Fibroblast of lung (primary cell): ENCODE results near the gene CARD14. TPM values are rescaled to one million over a fixed set of nuclear protein-coding genes. Genes with fewer than 3 reads are reported as not detected.

ENCODE experiments used
- DNase-seq, 2 donors: peaks; one replicate each; pipeline versions ENCODE4 v3.0.0 to v3.0.0-alpha.2; 2010; ENCODE audit warnings: low read depth in 2 of 2
- H2AFZ ChIP-seq: 2 replicates; pipeline ENCODE4 v1.5.1; 2012; ENCODE audit warnings: low read length, control low read depth, inconsistent platforms
- H3K27ac ChIP-seq: 2 replicates; pipeline ENCODE4 v1.5.1; 2011; ENCODE audit warnings: low read length, control low read depth; ENCODE audit not compliant: insufficient read depth
- H3K27me3 ChIP-seq: 2 replicates; pipeline ENCODE4 v1.5.1; 2011; ENCODE audit warnings: mild to moderate bottlenecking, low read length; ENCODE audit not compliant: control insufficient read depth, insufficient read depth
- H3K36me3 ChIP-seq: 2 replicates; pipeline ENCODE4 v1.5.1; 2011; ENCODE audit warnings: low read length; ENCODE audit not compliant: control insufficient read depth, insufficient read depth
- H3K4me1 ChIP-seq: 2 replicates; pipeline ENCODE4 v1.5.1; 2011; ENCODE audit warnings: low read length; ENCODE audit not compliant: control insufficient read depth, insufficient read depth; ENCODE audit errors: extremely low read depth
- H3K4me2 ChIP-seq: 2 replicates; pipeline ENCODE4 v1.5.1; 2011; ENCODE audit warnings: low read length, control low read depth; ENCODE audit not compliant: insufficient read depth; ENCODE audit errors: extremely low read depth
- H3K4me3 ChIP-seq, 4 experiments: fragments of 200-600 bp in 1 of 4; sonication (generic) in 1 of 4; replicated peaks in 1 of 4; 2 replicates each; pipeline ENCODE4 v1.5.1; 2011 to 2016; ENCODE audit warnings: low read length in 4 of 4, low read depth in 3 of 4, mild to moderate bottlenecking in 3 of 4, control low read depth in 2 of 4, inconsistent platforms in 1 of 4, mixed read lengths in 1 of 4; ENCODE audit not compliant: insufficient read depth in 1 of 4; ENCODE audit errors: control extremely low read depth in 1 of 4
- H3K79me2 ChIP-seq: 2 replicates; pipeline ENCODE4 v1.5.1; 2012; ENCODE audit warnings: mild to moderate bottlenecking, low read length, inconsistent platforms; ENCODE audit not compliant: control insufficient read depth, insufficient read depth
- H3K9ac ChIP-seq: 2 replicates; pipeline ENCODE4 v1.5.1; 2011; ENCODE audit warnings: mild to moderate bottlenecking, low read length, control low read depth; ENCODE audit not compliant: insufficient read depth
- H3K9me3 ChIP-seq: 2 replicates; pipeline ENCODE4 v1.5.1; 2012; ENCODE audit warnings: low read depth, low read length; ENCODE audit not compliant: control insufficient read depth, insufficient read depth
- H4K20me1 ChIP-seq: 2 replicates; pipeline ENCODE4 v1.5.1; 2011; ENCODE audit warnings: low read length; ENCODE audit not compliant: control insufficient read depth, insufficient read depth; ENCODE audit errors: extremely low read depth
- EZH2 ChIP-seq: IDR thresholded peaks from 2 replicates; pipeline ENCODE4 v1.5.1; 2012; ENCODE audit warnings: low read length, control low read depth, mild to moderate bottlenecking; ENCODE audit errors: missing control alignments
- polyA plus RNA-seq, 2 donors: library from polyadenylated mRNA; depleted of rRNA in 1 of 2; stranded (reverse) in 1 of 2; unstranded in 1 of 2; fragments of >200 nt; gene quantifications; 2 replicates each; pipeline ENCODE4 v1.2.1, GENCODE V29; 2011 to 2012; ENCODE audit warnings: missing spikeins in 1 of 2
- total RNA-seq: library from RNA; depleted of rRNA; stranded (reverse); fragments of >200 nt; gene quantifications from 2 replicates; pipeline ENCODE4 v1.2.1, GENCODE V29; 2014
- TF ChIP-seq, protein P1 (sequence below), 2 donors: IDR thresholded peaks in 1 of 2; conservative IDR thresholded peaks in 1 of 2; 1 replicate in 1 of 2; 2 replicates in 1 of 2; pipeline ENCODE4 v1.5.1; 2011 to 2012; ENCODE audit warnings: low read length in 2 of 2, control low read depth in 1 of 2, inconsistent platforms in 1 of 2, low read depth in 1 of 2, mild to moderate bottlenecking in 1 of 2

The CARD14 gene
- total and polyA plus RNA-seq, 2 donors (not counting 1 experiment from before 2014, with no cell fraction given), result 0.17 TPM; not detected in 1

DNA sequence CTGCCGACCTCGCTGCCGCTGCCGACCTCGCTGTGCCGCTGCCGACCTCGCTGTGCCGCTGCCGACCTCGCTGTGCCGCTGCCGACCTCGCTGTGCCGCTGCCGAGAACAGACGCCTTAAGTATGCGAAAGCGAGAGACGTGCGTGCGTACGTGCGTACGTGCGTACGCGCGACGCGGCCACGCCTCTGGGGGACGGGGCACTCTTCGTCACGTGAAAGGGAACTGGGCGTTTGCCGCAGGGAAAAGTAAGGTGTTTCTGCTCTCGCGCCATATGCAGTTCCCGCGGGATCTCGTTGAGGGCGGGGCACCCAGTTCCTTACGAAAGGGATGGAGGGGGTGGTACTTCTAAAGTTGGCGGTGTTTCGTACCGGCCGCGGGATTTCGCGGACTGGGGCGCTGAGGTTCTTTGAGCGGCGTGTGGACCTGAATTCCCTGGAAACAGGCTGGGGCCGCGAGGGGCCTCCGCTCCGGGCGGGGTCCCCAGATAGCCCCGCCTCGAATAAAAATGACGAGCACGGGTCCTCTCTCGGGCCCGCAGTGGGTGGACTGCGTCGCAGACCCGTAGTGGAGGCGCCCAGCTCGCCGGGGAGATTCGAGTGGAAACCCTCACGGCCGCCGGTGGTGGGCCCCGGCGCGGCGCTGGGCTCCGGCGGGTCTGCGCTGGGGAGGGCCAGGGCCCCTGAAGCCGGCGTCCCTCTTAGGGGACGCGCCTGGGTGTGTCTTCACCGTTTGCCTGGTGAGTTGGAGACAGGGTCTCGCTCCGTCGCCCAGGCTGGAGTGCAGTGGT is 22.6 kb upstream of the CARD14 start, which contains the start of gene EIF4A3:
Gene EIF4A3, minus strand, starts transcription at position 94 of the 788 bp plus-strand sequence. CDS start 167 bp downstream, outside the sequence.
- H3K4me3 ChIP-seq, result peak within 1 kb of the TSS; percentile 78 to 98 (median 88)
- no peaks in the 10 kb centered on the region for H3K27me3 ChIP-seq
- TF ChIP-seq EZH2, result no peak
- TF ChIP-seq, protein P1, sequence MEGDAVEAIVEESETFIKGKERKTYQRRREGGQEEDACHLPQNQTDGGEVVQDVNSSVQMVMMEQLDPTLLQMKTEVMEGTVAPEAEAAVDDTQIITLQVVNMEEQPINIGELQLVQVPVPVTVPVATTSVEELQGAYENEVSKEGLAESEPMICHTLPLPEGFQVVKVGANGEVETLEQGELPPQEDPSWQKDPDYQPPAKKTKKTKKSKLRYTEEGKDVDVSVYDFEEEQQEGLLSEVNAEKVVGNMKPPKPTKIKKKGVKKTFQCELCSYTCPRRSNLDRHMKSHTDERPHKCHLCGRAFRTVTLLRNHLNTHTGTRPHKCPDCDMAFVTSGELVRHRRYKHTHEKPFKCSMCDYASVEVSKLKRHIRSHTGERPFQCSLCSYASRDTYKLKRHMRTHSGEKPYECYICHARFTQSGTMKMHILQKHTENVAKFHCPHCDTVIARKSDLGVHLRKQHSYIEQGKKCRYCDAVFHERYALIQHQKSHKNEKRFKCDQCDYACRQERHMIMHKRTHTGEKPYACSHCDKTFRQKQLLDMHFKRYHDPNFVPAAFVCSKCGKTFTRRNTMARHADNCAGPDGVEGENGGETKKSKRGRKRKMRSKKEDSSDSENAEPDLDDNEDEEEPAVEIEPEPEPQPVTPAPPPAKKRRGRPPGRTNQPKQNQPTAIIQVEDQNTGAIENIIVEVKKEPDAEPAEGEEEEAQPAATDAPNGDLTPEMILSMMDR (conservative IDR thresholded peaks at IDR 0.05 in 1 of 2, IDR thresholded peaks at IDR 0.05 in 1 of 2; ENCODE audit: low read depth in 1 of 2, low read length in 2 of 2), result no peak
- H3K36me3 ChIP-seq, result peaks cover 10% of the 10 kb centered on the region
- H3K9ac ChIP-seq, result peak within 1 kb of the TSS; percentile 93
- peaks cover 53% of the 10 kb centered on the region for H3K79me2 ChIP-seq
- peak within 1 kb of the TSS; percentile 96 for H3K27ac ChIP-seq
- peak within 1 kb of the TSS; percentile 74 for H2AFZ ChIP-seq
- no peaks in the 10 kb centered on the region for H4K20me1 ChIP-seq
- peak; percentile 99 for DNase-seq
- H3K9me3 ChIP-seq, result no peaks in the 10 kb centered on the region
- peak within 1 kb of the TSS; percentile 99 for H3K4me2 ChIP-seq
- H3K4me1 ChIP-seq, result peaks cover 11% of the 10 kb centered on the region

GRCh38 chr17:80151333-80151732 is 18.5 kb upstream of the CARD14 start:
- Histone ChIP-seq H3K9ac (no peak overlapping the region), H3K4me1 (peaks cover 3% of the 10 kb centered on the region), H3K36me3 (no peaks in the 10 kb centered on the region), H4K20me1 (no peaks in the 10 kb centered on the region), H3K79me2 (peaks cover 17% of the 10 kb centered on the region), H3K27ac (no peak overlapping the region), H3K9me3 (no peaks in the 10 kb centered on the region), H3K4me2 (no peak overlapping the region), H2AFZ (no peak overlapping the region), H3K27me3 (no peaks in the 10 kb centered on the region), H3K4me3 (no peak overlapping the region)
- TF ChIP-seq, protein P1 (conservative IDR thresholded peaks at IDR 0.05 in 1 of 2, IDR thresholded peaks at IDR 0.05 in 1 of 2; ENCODE audit: low read depth in 1 of 2, low read length in 2 of 2), result no peak
- TF ChIP-seq EZH2, result no peak
- DNase-seq, result peak; percentile 84 to 92

DNA sequence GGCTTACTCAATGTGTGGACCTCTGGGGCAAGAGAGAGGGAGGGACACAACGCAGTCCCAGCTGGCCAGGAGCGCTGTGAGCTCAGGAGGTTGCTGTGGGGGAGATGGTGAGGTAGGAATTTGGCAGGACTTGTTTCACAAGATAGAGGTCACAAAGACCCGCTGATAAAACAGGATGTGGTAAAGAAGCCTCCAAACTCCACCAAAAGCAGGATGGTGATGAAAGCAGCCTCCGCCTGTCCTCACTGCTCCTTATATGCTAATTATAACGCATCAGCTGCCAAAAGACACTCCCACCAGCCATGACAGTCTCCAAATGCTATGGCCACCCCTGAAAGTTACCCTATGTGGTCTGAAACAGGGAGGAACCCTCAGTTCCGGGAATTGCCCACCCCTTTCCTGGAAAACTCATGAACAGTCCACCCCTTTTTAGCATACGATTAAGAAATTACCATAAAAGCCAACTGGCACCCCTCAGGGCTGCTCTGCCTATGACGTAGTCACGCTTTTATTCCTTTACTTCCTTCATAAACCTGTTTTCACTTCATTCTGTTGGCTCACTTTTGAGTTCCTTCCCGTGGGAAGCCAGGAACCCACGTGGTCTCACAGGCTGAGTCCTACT is 17.6 kb upstream of the CARD14 start:
- H3K36me3 ChIP-seq, result no peaks in the 10 kb centered on the region
- peaks cover 3% of the 10 kb centered on the region for H3K4me1 ChIP-seq
- no peak overlapping the region for H3K9ac ChIP-seq
- DNase-seq, result peak; percentile 59 to 93
- TF ChIP-seq EZH2, result no peak
- TF ChIP-seq, protein P1 (conservative IDR thresholded peaks at IDR 0.05 in 1 of 2, IDR thresholded peaks at IDR 0.05 in 1 of 2; ENCODE audit: low read depth in 1 of 2, low read length in 2 of 2), result no peak
- no peak overlapping the region for H2AFZ ChIP-seq
- no peaks in the 10 kb centered on the region for H3K9me3 ChIP-seq
- peak overlapping the region; percentile 13 for H3K4me2 ChIP-seq
- no peaks in the 10 kb centered on the region for H3K27me3 ChIP-seq
- no peak overlapping the region for H3K27ac ChIP-seq
- no peaks in the 10 kb centered on the region for H4K20me1 ChIP-seq
- peaks cover 12% of the 10 kb centered on the region for H3K79me2 ChIP-seq
- no peak overlapping the region for H3K4me3 ChIP-seq
